CD4-positive, alpha-beta T cell (primary cell): ENCODE data around the gene GRIN3B. TPM values are rescaled to one million over a fixed set of nuclear protein-coding genes. Genes with fewer than 3 reads are reported as not detected.
"Not testable (repeated sequence)": the region's sequence is repeated elsewhere in the genome, so short reads cannot be mapped to it uniquely, and the experiment has no call there.

ENCODE experiments used
- ATAC-seq: fragments of 200-7000 bp; cut with Tn5 transposase; one replicate; pipeline ENCODE4 v1.10.0; 2022; ENCODE audit warnings: mild to moderate bottlenecking; ENCODE audit not compliant: poor library complexity
- CTCF ChIA-PET: fragments of 350-600 bp; sonication (Branson Sonifier 250); formaldehyde crosslinking; loops from one replicate; lab custom pipeline; 2021; ENCODE audit warnings: antibody characterized with exemption, inconsistent platforms; lab: Charles Lee
- POLR2A ChIA-PET: fragments of 350-600 bp; sonication (Branson Sonifier 250); formaldehyde crosslinking; loops from one replicate; lab custom pipeline; 2021; ENCODE audit warnings: antibody characterized with exemption, inconsistent platforms; lab: Charles Lee
- DNase-seq, 14 experiments: peaks; one replicate each; pipeline ENCODE4 v3.0.0-alpha.2; 2013 to 2020; ENCODE audit warnings: mixed read lengths in 2 of 14
- H3K27ac ChIP-seq, 2 donors: one replicate each; pipeline versions ENCODE4 v1.5.1 to v1.7.0; 2013; ENCODE audit warnings: low read length in 2 of 2, low read depth in 1 of 2, mild to moderate bottlenecking in 1 of 2
- H3K27me3 ChIP-seq, 2 experiments: 1 replicate in 1 of 2; 2 replicates in 1 of 2; pipeline versions ENCODE4 v1.6.1 to v1.7.0; 2013; ENCODE audit warnings: low read length in 2 of 2, control low read depth in 1 of 2, mild to moderate bottlenecking in 1 of 2, moderate library complexity in 1 of 2; ENCODE audit not compliant: insufficient read depth in 2 of 2, control insufficient read depth in 1 of 2
- H3K36me3 ChIP-seq: one replicate; pipeline ENCODE4 v1.6.1; 2013; ENCODE audit warnings: low read length, control low read depth; ENCODE audit not compliant: insufficient read depth
- H3K4me1 ChIP-seq: one replicate; pipeline ENCODE4 v1.6.1; 2013; ENCODE audit warnings: low read length, control low read depth; ENCODE audit not compliant: insufficient read depth
- H3K4me3 ChIP-seq: one replicate; pipeline ENCODE4 v1.5.1; 2013; ENCODE audit warnings: mild to moderate bottlenecking, low read length, moderate library complexity
- H3K9me3 ChIP-seq, 2 experiments: 1 replicate in 1 of 2; 2 replicates in 1 of 2; pipeline versions ENCODE4 v1.6.1 to v1.7.0; 2013; ENCODE audit warnings: low read length in 2 of 2, mild to moderate bottlenecking in 2 of 2, control low read depth in 1 of 2, moderate library complexity in 1 of 2; ENCODE audit not compliant: control insufficient read depth in 1 of 2, insufficient read depth in 1 of 2
- H3K27ac Mint-ChIP-seq: one replicate; pipeline ENCODE4 v1.8.0; 2020; ENCODE audit warnings: mixed read lengths
- H3K27me3 Mint-ChIP-seq: one replicate; pipeline ENCODE4 v1.8.0; 2021; ENCODE audit warnings: mixed read lengths
- H3K36me3 Mint-ChIP-seq: one replicate; pipeline ENCODE4 v1.8.0; 2021; ENCODE audit warnings: low read depth, mixed read lengths
- H3K4me1 Mint-ChIP-seq: one replicate; pipeline ENCODE4 v1.8.0; 2021; ENCODE audit warnings: low read depth, mixed read lengths
- H3K4me3 Mint-ChIP-seq: one replicate; pipeline ENCODE4 v1.8.0; 2020; ENCODE audit warnings: mild to moderate bottlenecking, mixed read lengths
- H3K9me3 Mint-ChIP-seq: one replicate; pipeline ENCODE4 v1.8.0; 2020; ENCODE audit warnings: mixed read lengths
- CTCF ChIP-seq: fragments of 200-600 bp; IDR thresholded peaks from one replicate; pipeline ENCODE4 v1.8.0; 2022; ENCODE audit warnings: antibody characterized with exemption, mild to moderate bottlenecking
- intact Hi-C, 2 experiments: fragments of 100-400 bp; cut with DNase I in 1 of 2; cut with micrococcal nuclease in 1 of 2; formaldehyde crosslinking; loops; one replicate each; pipeline versions ENCODE4 v1.15.1 to v1.9.0; 2023 to 2025; cut with DNase I, micrococcal nuclease
- total RNA-seq, 174 experiments: library from RNA in 2 of 174; stranded (reverse) in 2 of 174; gene quantifications; one replicate each; pipeline ENCODE4 v1.2.3 and lab custom pipeline; 2021 to 2026

GRIN3B gene
- total RNA-seq, 2 experiments from 2014 or later, result 0.17 to 0.22 TPM

- no peak overlapping the region for H3K27ac ChIP-seq
- no peak overlapping the region for H3K4me3 ChIP-seq
- ATAC-seq (no peak), DNase-seq (no peak)
- H3K9me3 Mint-ChIP-seq, result no peaks in the 10 kb centered on the region
- intact Hi-C loops, result no loop called here
- H3K4me3 Mint-ChIP-seq, result no peak overlapping the region
- peaks cover 23% of the 10 kb centered on the region for H3K4me1 ChIP-seq
- ChIA-PET CTCF (interaction anchor here (0.6 kb wide), 1 partner anchor 14 kb away, joined by 4 read pairs; no protein-coding TSS in a partner anchor), POLR2A (no interaction called here)
- H3K9me3 ChIP-seq, result no peaks in the 10 kb centered on the region
- no peaks in the 10 kb centered on the region for H3K36me3 ChIP-seq
- H3K27ac Mint-ChIP-seq, result no peak overlapping the region
- no peaks in the 10 kb centered on the region for H3K36me3 Mint-ChIP-seq
- no peaks in the 10 kb centered on the region for H3K27me3 ChIP-seq
- no peaks in the 10 kb centered on the region for H3K27me3 Mint-ChIP-seq
- no peak for TF ChIP-seq CTCF
- no peaks in the 10 kb centered on the region for H3K4me1 Mint-ChIP-seq
Measured at GRCh38 chr19:955803-956765, 44.1 kb upstream of the GRIN3B start.

GRCh38 chr19:956766-957440 lies 43.3 kb upstream of the GRIN3B start:
- POLR2A ChIA-PET, result no interaction called here

GRCh38 chr19:957578-957977 lies 42.6 kb upstream of the GRIN3B start:
- H3K9me3 ChIP-seq, H3K4me3 ChIP-seq, intact Hi-C loops, H3K4me1 Mint-ChIP-seq, H3K27ac Mint-ChIP-seq, CTCF ChIA-PET, H3K4me3 Mint-ChIP-seq, DNase-seq, H3K36me3 Mint-ChIP-seq, H3K9me3 Mint-ChIP-seq, H3K27me3 ChIP-seq, H3K27ac ChIP-seq, ATAC-seq, H3K36me3 ChIP-seq, H3K27me3 Mint-ChIP-seq, POLR2A ChIA-PET: not testable (repeated sequence)
- peaks cover 23% of the 10 kb centered on the region for H3K4me1 ChIP-seq

More at GRCh38 chr19:956766-957440, 43.3 kb upstream of the GRIN3B start:
- DNase-seq (no peak), ATAC-seq (no peak)
- intact Hi-C loops, result no loop called here
- H3K4me1 Mint-ChIP-seq, result no peaks in the 10 kb centered on the region
- Histone ChIP-seq H3K4me3 (no peak overlapping the region), H3K27me3 (no peaks in the 10 kb centered on the region), H3K36me3 (no peaks in the 10 kb centered on the region), H3K9me3 (no peaks in the 10 kb centered on the region), H3K27ac (no peak overlapping the region), H3K4me1 (peaks cover 25% of the 10 kb centered on the region)
- CTCF ChIA-PET, result interaction anchor here (0.6 kb wide), 1 partner anchor 14 kb away, joined by 4 read pairs; no protein-coding TSS in a partner anchor
- H3K9me3 Mint-ChIP-seq, result no peaks in the 10 kb centered on the region
- no peak for TF ChIP-seq CTCF
- H3K27me3 Mint-ChIP-seq, result no peaks in the 10 kb centered on the region
- H3K27ac Mint-ChIP-seq, result no peak overlapping the region
- H3K4me3 Mint-ChIP-seq, result no peak overlapping the region
- no peaks in the 10 kb centered on the region for H3K36me3 Mint-ChIP-seq
